AG04450 (cell line): ENCODE results near the gene EGR2. TPM values are rescaled to one million over a fixed set of nuclear protein-coding genes. Genes with fewer than 3 reads are reported as not detected.

Experiments used
- CTCF ChIA-PET: fragments of 300-600, 350-600 bp; formaldehyde crosslinking; extraction: SDS; loops from one replicate; lab custom pipeline; 2022; ENCODE audit warnings: antibody characterized with exemption, inconsistent platforms; lab: Charles Lee
- POLR2A ChIA-PET: fragments of 350-600 bp; formaldehyde crosslinking; extraction: SDS; loops from one replicate; lab custom pipeline; 2021; ENCODE audit warnings: antibody characterized with exemption, inconsistent platforms; lab: Yijun Ruan, JAX
- DNase-seq: peaks from one replicate; pipeline ENCODE4 v3.0.0-alpha.2; 2011; ENCODE audit warnings: low read depth, low spot score
- H3K27ac ChIP-seq: one replicate; pipeline ENCODE4 v1.5.1; 2012; ENCODE audit warnings: low read depth, low read length, control low read depth
- H3K27me3 ChIP-seq: one replicate; pipeline ENCODE4 v1.6.0; 2012; ENCODE audit warnings: low read length; ENCODE audit not compliant: control insufficient read depth, insufficient read depth
- H3K4me3 ChIP-seq: 2 replicates; pipeline ENCODE4 v1.5.1; 2011; ENCODE audit warnings: mild to moderate bottlenecking, low read depth, low read length, control low read depth
- H3K9me3 ChIP-seq: 2 replicates; pipeline ENCODE4 v1.5.1; 2012; ENCODE audit warnings: low read length; ENCODE audit not compliant: control insufficient read depth, insufficient read depth
- CTCF ChIP-seq: IDR thresholded peaks from 2 replicates; pipeline ENCODE4 v1.5.1; 2011; ENCODE audit warnings: low read depth, low read length, control low read depth, inconsistent platforms
- polyA plus RNA-seq: library from polyadenylated mRNA; depleted of rRNA; stranded (reverse); fragments of >200 nt; gene quantifications from 2 replicates; pipeline ENCODE4 v1.2.3, GENCODE V29; 2011

Gene EGR2
- polyA plus RNA-seq, 1 experiment = 0.61 TPM

- Histone ChIP-seq H3K4me3 (no peak overlapping the region), H3K27ac (no peak overlapping the region), H3K27me3 (peaks cover 2% of the 10 kb centered on the region), H3K9me3 (no peaks in the 10 kb centered on the region)
- no peak for TF ChIP-seq CTCF
- no peak for DNase-seq
- ChIA-PET POLR2A (no interaction called here), CTCF (interaction anchor here (0.5 to 1.0 kb wide), 2 partner anchors 156 to 378 kb away, joined by 3 read pairs; no protein-coding TSS in a partner anchor)
These were observed 36.5 kb downstream of the EGR2 start for GRCh38 chr10:62779487-62780248.

DNA sequence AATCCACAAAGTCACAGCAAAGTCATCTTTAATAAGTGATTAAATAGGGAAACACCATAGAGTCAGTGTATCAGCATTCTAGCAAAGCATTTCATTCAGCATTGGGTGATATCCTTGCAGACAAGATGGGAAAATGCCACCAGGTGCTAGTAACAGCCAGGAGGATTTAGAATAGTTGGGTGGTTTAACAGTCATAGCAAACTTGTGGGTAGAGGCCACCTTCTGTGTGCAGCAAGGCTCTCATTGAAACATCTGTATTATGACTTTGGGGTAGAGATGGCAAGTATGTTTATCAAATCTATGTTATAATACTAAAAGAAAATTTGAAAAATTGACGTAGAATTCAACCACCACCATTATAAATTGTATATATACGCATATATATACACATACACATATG lies 38.0 kb downstream of the EGR2 start:
- no peak for TF ChIP-seq CTCF
- DNase-seq = no peak
- Histone ChIP-seq H3K9me3 (no peaks in the 10 kb centered on the region), H3K4me3 (no peak overlapping the region), H3K27me3 (peaks cover 4% of the 10 kb centered on the region), H3K27ac (no peak overlapping the region)
- ChIA-PET CTCF (no interaction called here), POLR2A (no interaction called here)

GRCh38 chr10:62772186-62772974 lies 43.8 kb downstream of the EGR2 start:
- Histone ChIP-seq H3K4me3 (no peak overlapping the region), H3K27ac (no peak overlapping the region)

DNA sequence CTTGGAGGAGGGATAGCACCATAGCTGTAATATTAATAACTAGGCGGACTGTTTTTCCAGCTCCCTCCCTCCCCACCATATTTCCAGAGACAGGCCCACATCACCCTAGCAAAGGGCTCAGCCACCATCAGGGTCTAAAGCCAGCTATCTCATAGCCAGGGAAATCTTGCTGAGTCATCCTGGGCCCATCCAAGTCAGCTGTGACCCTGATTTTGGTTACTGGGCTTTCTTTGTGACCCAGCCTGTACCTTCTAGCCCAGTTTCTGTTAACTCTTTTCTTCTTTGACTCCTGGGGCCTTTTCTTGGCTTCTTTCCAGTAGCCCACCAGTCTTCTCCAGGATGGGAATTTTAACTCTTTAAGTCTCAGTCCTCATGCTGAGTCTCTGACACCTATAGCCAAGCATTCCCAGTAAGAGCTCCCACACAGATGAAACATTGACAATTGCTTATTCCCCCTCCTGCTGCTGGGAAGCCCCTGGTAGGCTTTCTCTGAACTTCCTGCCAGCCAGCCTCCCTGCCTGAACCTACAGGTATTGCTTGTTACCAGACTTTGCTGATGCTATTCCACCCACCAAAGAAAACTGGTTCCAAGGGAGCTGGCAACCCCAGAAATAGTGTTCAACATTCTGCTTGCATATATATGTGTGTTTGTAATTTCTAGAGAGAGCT lies 46.5 kb downstream of the EGR2 start:
- no peak for TF ChIP-seq CTCF
- peaks cover 3% of the 10 kb centered on the region for H3K27me3 ChIP-seq
- H3K9me3 ChIP-seq = no peaks in the 10 kb centered on the region
- CTCF ChIA-PET = interaction anchor here (0.7 to 1.0 kb wide), 2 partner anchors 48 to 388 kb away, joined by 3 to 4 read pairs; no protein-coding TSS in a partner anchor
- POLR2A ChIA-PET = no interaction called here
- no peak for DNase-seq
- H3K27ac ChIP-seq = no peak overlapping the region
- no peak overlapping the region for H3K4me3 ChIP-seq

More at GRCh38 chr10:62772186-62772974, 43.8 kb downstream of the EGR2 start:
- Histone ChIP-seq H3K27me3 (peaks cover 3% of the 10 kb centered on the region), H3K9me3 (no peaks in the 10 kb centered on the region)
- DNase-seq = no peak
- TF ChIP-seq CTCF = no peak
- ChIA-PET CTCF (interaction anchor here (2.4 kb wide), 1 partner anchor 45 kb away, joined by 8 read pairs; no protein-coding TSS in a partner anchor), POLR2A (no interaction called here)
